Endothelial cell of umbilical vein (primary cell): ENCODE measurements around the gene TIMM17B. TPM values are rescaled to one million over a fixed set of nuclear protein-coding genes. Genes with fewer than 3 reads are reported as not detected.

Source experiments
- BruUV-seq: library from RNA; stranded (reverse); fragments of 400-500 nt; replicated peaks from 2 replicates; lab custom pipeline; 2021; lab: Mats Ljungman, UMichigan
- CTCF ChIA-PET: fragments of 300-600, 350-600 bp; sonication (Branson Sonifier 250); formaldehyde crosslinking; loops from one replicate; lab custom pipeline; 2021; ENCODE audit warnings: antibody characterized with exemption, inconsistent platforms; lab: Charles Lee
- POLR2A ChIA-PET: fragments of 300-600, 350-600 bp; sonication (Branson Sonifier 250); formaldehyde crosslinking; loops from one replicate; lab custom pipeline; 2021; ENCODE audit warnings: antibody characterized with exemption, inconsistent platforms; lab: Charles Lee
- DNase-seq: peaks from one replicate; pipeline ENCODE4 v3.0.0-alpha.2; 2011; ENCODE audit warnings: low read depth, low spot score
- FAIRE-seq: peaks from 2 replicates; lab custom pipeline; 2011; peaks lifted over from hg19 to GRCh38; lab: Jason Lieb, UNC
- H2AFZ ChIP-seq: 2 replicates; pipeline ENCODE4 v1.6.0; 2012; ENCODE audit warnings: low read depth, low read length, control low read depth, inconsistent platforms
- H3K27ac ChIP-seq: 2 replicates; pipeline ENCODE4 v1.5.1; 2011; ENCODE audit warnings: low read depth, mild to moderate bottlenecking, control low read depth, low read length, moderate library complexity; ENCODE audit not compliant: insufficient read depth
- H3K27me3 ChIP-seq, 2 experiments: 2 replicates each; pipeline versions ENCODE4 v1.6.0 to v1.6.1; 2011; ENCODE audit warnings: low read length in 2 of 2, mixed read lengths in 1 of 2; ENCODE audit not compliant: control insufficient read depth in 2 of 2, insufficient read depth in 2 of 2
- H3K36me3 ChIP-seq, 2 experiments: 2 replicates in 1 of 2; 3 replicates in 1 of 2; pipeline ENCODE4 v1.5.1; 2011; ENCODE audit warnings: low read length in 2 of 2, mild to moderate bottlenecking in 1 of 2, moderate library complexity in 1 of 2; ENCODE audit not compliant: control insufficient read depth in 2 of 2, insufficient read depth in 2 of 2; ENCODE audit errors: extremely low read depth in 1 of 2
- H3K4me1 ChIP-seq: 3 replicates; pipeline ENCODE4 v1.5.1; 2011; ENCODE audit warnings: mild to moderate bottlenecking, low read length; ENCODE audit not compliant: control insufficient read depth, insufficient read depth; ENCODE audit errors: extremely low read depth
- H3K4me2 ChIP-seq: 2 replicates; pipeline ENCODE4 v1.6.1; 2011; ENCODE audit warnings: low read length, control low read depth, mixed read lengths; ENCODE audit not compliant: insufficient read depth
- H3K4me3 ChIP-seq, 3 experiments: fragments of 200-600 bp in 1 of 3; sonication (generic), shearing (Covaris generic) in 1 of 3; replicated peaks in 1 of 3; 2 replicates each; pipeline ENCODE4 v1.5.1; 2011 to 2016; ENCODE audit warnings: control low read depth in 3 of 3, low read length in 3 of 3, mild to moderate bottlenecking in 2 of 3, inconsistent platforms in 1 of 3, low read depth in 1 of 3, moderate library complexity in 1 of 3; ENCODE audit not compliant: insufficient read depth in 1 of 3
- H3K79me2 ChIP-seq: 2 replicates; pipeline ENCODE4 v1.6.0; 2012; ENCODE audit warnings: low read length, inconsistent platforms; ENCODE audit not compliant: control insufficient read depth, insufficient read depth
- H3K9ac ChIP-seq: replicated peaks from 2 replicates; pipeline ENCODE3; 2011; ENCODE audit warnings: low read length, control low read depth; ENCODE audit not compliant: insufficient read depth; ENCODE audit errors: extremely low read depth
- H3K9me1 ChIP-seq: replicated peaks from 3 replicates; pipeline ENCODE4 v1.6.0; 2011; ENCODE audit warnings: mild to moderate bottlenecking, low read length; ENCODE audit not compliant: control insufficient read depth, insufficient read depth; ENCODE audit errors: extremely low read depth
- H3K9me3 ChIP-seq: replicated peaks from 2 replicates; pipeline ENCODE4 v1.5.1; 2012; ENCODE audit warnings: low read length, inconsistent platforms; ENCODE audit not compliant: control insufficient read depth, insufficient read depth
- H4K20me1 ChIP-seq: replicated peaks from 2 replicates; pipeline ENCODE3; 2011; ENCODE audit warnings: mild to moderate bottlenecking, low read length; ENCODE audit not compliant: control insufficient read depth, insufficient read depth; ENCODE audit errors: extremely low read depth
- CTCF ChIP-seq, 2 donors: IDR thresholded peaks; 1 replicate in 1 of 2; 2 replicates in 1 of 2; pipeline ENCODE4 v1.5.1; 2011; ENCODE audit warnings: low read length in 2 of 2, mild to moderate bottlenecking in 2 of 2, moderate library complexity in 2 of 2, control low read depth in 1 of 2, inconsistent platforms in 1 of 2, low read depth in 1 of 2; ENCODE audit not compliant: insufficient read depth in 1 of 2; ENCODE audit errors: extremely low read depth in 1 of 2
- EZH2 ChIP-seq: IDR thresholded peaks from 2 replicates; pipeline ENCODE4 v1.6.1; 2012; ENCODE audit warnings: borderline replicate concordance, low read depth, mild to moderate bottlenecking, moderate library complexity, low read length, inconsistent platforms; ENCODE audit not compliant: severe bottlenecking
- FOS ChIP-seq: IDR thresholded peaks from 2 replicates; pipeline ENCODE4 v1.6.1; 2011; ENCODE audit warnings: mild to moderate bottlenecking, low read length, moderate library complexity, borderline replicate concordance; ENCODE audit not compliant: insufficient read depth
- GATA2 ChIP-seq: IDR thresholded peaks from 2 replicates; pipeline ENCODE4 v1.7.0; 2011; ENCODE audit warnings: low read depth, mild to moderate bottlenecking, moderate library complexity, mixed read lengths, low read length; ENCODE audit not compliant: insufficient read length, insufficient read depth
- JUN ChIP-seq: IDR thresholded peaks from 2 replicates; pipeline ENCODE4 v1.6.1; 2011; ENCODE audit warnings: borderline replicate concordance, low read depth; ENCODE audit not compliant: insufficient read length, insufficient read depth
- MAX ChIP-seq: IDR thresholded peaks from 2 replicates; pipeline ENCODE4 v1.6.1; 2011; ENCODE audit not compliant: insufficient read depth, insufficient read length
- MYC ChIP-seq: IDR thresholded peaks from one replicate; pipeline ENCODE4 v1.6.1; 2011; ENCODE audit warnings: mild to moderate bottlenecking, low read depth, low read length
- POLR2A ChIP-seq: IDR thresholded peaks from 2 replicates; pipeline ENCODE4 v1.6.1; 2012; ENCODE audit warnings: low read depth, mild to moderate bottlenecking, control low read depth, low read length
- POLR2AphosphoS5 ChIP-seq: IDR thresholded peaks from 2 replicates; pipeline ENCODE4 v1.6.1; 2012; ENCODE audit warnings: low read depth, mild to moderate bottlenecking, control low read depth, low read length, moderate library complexity; ENCODE audit not compliant: insufficient read depth
- dilution Hi-C: fragments of 300-500 bp; cut with MboI; formaldehyde crosslinking; loops from one replicate; pipeline ENCODE4 v1.15.0; 2019; ENCODE audit warnings: low sequenced_read_pairs; ENCODE audit not compliant: extremely low pct_ligation_motif_present
- intact Hi-C: fragments of 100-400 bp; cut with micrococcal nuclease; formaldehyde crosslinking; loops from one replicate; pipeline ENCODE4 v1.10.0; 2022
- polyA plus RNA-seq, 4 experiments: library from polyadenylated mRNA; depleted of rRNA in 3 of 4; stranded (reverse) in 3 of 4; unstranded in 1 of 4; fragments of >200 nt; gene quantifications; 2 replicates each; pipeline versions ENCODE4 v1.2.1 to v1.2.3, GENCODE V29; 2011 to 2012; ENCODE audit warnings: missing spikeins in 1 of 4
- total RNA-seq: library from RNA; stranded (reverse); gene quantifications from 2 replicates; pipeline ENCODE4 v1.2.3, GENCODE V29; 2021

Gene TIMM17B
- total and polyA plus RNA-seq, 2 donors (not counting 3 experiments of a cell fraction or from before 2014, with no cell fraction given): 36.0 to 73.1 TPM

- no peak overlapping the region for H3K4me2 ChIP-seq
- no peak overlapping the region for H3K4me3 ChIP-seq
- no peaks in the 10 kb centered on the region for H4K20me1 ChIP-seq
- H3K9ac ChIP-seq: no peak overlapping the region
- BruUV-seq: no TSS peak
- dilution Hi-C loops: no loop called here
- POLR2A ChIA-PET: no interaction called here
- H3K27ac ChIP-seq: no peak overlapping the region
- H3K79me2 ChIP-seq: peaks cover 19% of the 10 kb centered on the region
- intact Hi-C loops: loop anchor here (10.0 kb wide), 1 partner anchor 370 kb away; the partner anchor contains the start of genes FOXP3 and PPP1R3F
- no peak for DNase-seq
- no peaks in the 10 kb centered on the region for H3K36me3 ChIP-seq
- no peaks in the 10 kb centered on the region for H3K9me3 ChIP-seq
- H3K9me1 ChIP-seq: no peaks in the 10 kb centered on the region
- H2AFZ ChIP-seq: no peak overlapping the region
- TF ChIP-seq MAX: no peak
- TF ChIP-seq POLR2A: no peak
- TF ChIP-seq EZH2: no peak
- TF ChIP-seq CTCF (IDR thresholded peaks at IDR 0.05; ENCODE audit: extremely low read depth in 1 of 2, insufficient read depth in 1 of 2, low read depth in 1 of 2, low read length in 2 of 2): no peak
- TF ChIP-seq GATA2: no peak
- no peak for TF ChIP-seq MYC
- TF ChIP-seq FOS: no peak
- no peak for TF ChIP-seq POLR2AphosphoS5
- no peak for TF ChIP-seq JUN
- no peak for FAIRE-seq
- peaks cover 10% of the 10 kb centered on the region for H3K4me1 ChIP-seq
- H3K27me3 ChIP-seq: no peaks in the 10 kb centered on the region
- CTCF ChIA-PET: no interaction called here
Measured at GRCh38 chrX:48894891-48895290, 2.7 kb downstream of the TIMM17B start.
